Measurements from ENCODE around the gene KRTAP19-8. TPM values are rescaled to one million over a fixed set of nuclear protein-coding genes. Genes with fewer than 3 reads are reported as not detected.
A peak's percentile ranks its signal among the peaks of the same experiment; 100 is the strongest.

The KRTAP19-8 gene
- total and polyA plus RNA-seq, 10 of the 15 experiments (the other 5 are each of a cell fraction or from before 2014, with no cell fraction given), result not detected

- H3K4me2 ChIP-seq (ENCODE audit: control insufficient read depth, insufficient read depth), result peak overlapping the region; percentile 44
- no TSS peak for BruUV-seq (replicated peaks)
- H3K27ac ChIP-seq (ENCODE audit: control insufficient read depth, insufficient read depth), result peak overlapping the region; percentile 24; the same call in 1 of the 2 replicates
- RAD21 ChIA-PET (ENCODE audit: unreplicated experiment), result interaction anchor here (0.5 kb wide), 1 partner anchor 45 kb away, joined by 3 read pairs; no protein-coding TSS in a partner anchor
- H3K27me3 ChIP-seq (replicated peaks in 1 of 2; ENCODE audit: control insufficient read depth in 2 of 2, insufficient read depth in 2 of 2, low read length in 1 of 2), result no peaks in the 10 kb centered on the region
- POLR2A ChIA-PET, result no interaction called here
- DNase-seq (ENCODE audit: low read depth, low spot score) (no peak), ATAC-seq (peak; percentile 69), FAIRE-seq (no peak)
- peak overlapping the region; percentile 16; the same call in 1 of the 2 replicates for H3K9ac ChIP-seq (ENCODE audit: control insufficient read depth, insufficient read depth, low read length)
- peaks cover 3% of the 10 kb centered on the region; the same call in 2 of the 3 replicates for H3K9me3 ChIP-seq (replicated peaks; ENCODE audit: control insufficient read depth, insufficient read depth, low read length)
- WGBS (ENCODE audit: insufficient coverage, insufficient replicate concordance, low lambda C conversion rate, missing lambda C conversion rate), result 21% methylated on average over 11 of the region's 11 CpGs
- no peak overlapping the region for H3K4me3 ChIP-seq
- H3K79me2 ChIP-seq (ENCODE audit: control insufficient read depth, insufficient read depth, low read length), result no peaks in the 10 kb centered on the region
- peak overlapping the region; percentile 37; the same call in 1 of the 2 replicates for H2AFZ ChIP-seq (ENCODE audit: control insufficient read depth, low read depth, low read length)
- TF ChIP-seq KDM1A (IDR thresholded peaks at IDR 0.05; ENCODE audit: borderline replicate concordance) (no peak), ZNF274 (IDR thresholded peaks at IDR 0.05; ENCODE audit: insufficient read depth, insufficient read length) (no peak), BCL3 (IDR thresholded peaks at IDR 0.05; ENCODE audit: borderline replicate concordance, insufficient read depth, low read depth, low read length, poor library complexity, severe bottlenecking) (no peak), CBX3 (IDR thresholded peaks at IDR 0.05; ENCODE audit: borderline replicate concordance, low read depth) (no peak), PBX3 (IDR thresholded peaks at IDR 0.05; ENCODE audit: insufficient replicate concordance, low read depth, low read length) (no peak)
- TF ChIP-seq, protein P1, sequence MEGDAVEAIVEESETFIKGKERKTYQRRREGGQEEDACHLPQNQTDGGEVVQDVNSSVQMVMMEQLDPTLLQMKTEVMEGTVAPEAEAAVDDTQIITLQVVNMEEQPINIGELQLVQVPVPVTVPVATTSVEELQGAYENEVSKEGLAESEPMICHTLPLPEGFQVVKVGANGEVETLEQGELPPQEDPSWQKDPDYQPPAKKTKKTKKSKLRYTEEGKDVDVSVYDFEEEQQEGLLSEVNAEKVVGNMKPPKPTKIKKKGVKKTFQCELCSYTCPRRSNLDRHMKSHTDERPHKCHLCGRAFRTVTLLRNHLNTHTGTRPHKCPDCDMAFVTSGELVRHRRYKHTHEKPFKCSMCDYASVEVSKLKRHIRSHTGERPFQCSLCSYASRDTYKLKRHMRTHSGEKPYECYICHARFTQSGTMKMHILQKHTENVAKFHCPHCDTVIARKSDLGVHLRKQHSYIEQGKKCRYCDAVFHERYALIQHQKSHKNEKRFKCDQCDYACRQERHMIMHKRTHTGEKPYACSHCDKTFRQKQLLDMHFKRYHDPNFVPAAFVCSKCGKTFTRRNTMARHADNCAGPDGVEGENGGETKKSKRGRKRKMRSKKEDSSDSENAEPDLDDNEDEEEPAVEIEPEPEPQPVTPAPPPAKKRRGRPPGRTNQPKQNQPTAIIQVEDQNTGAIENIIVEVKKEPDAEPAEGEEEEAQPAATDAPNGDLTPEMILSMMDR (IDR thresholded peaks at IDR 0.05 in 2 of 3, conservative IDR thresholded peaks at IDR 0.05 in 1 of 3; ENCODE audit: control insufficient read depth in 2 of 3, extremely low read depth in 1 of 3, insufficient read depth in 1 of 3, low read depth in 3 of 3, low read length in 3 of 3), result peak in 2 of 3 experiments; percentile 7 to 11; a peak in 1 of 6 replicates
- H3K36me3 ChIP-seq (ENCODE audit: control insufficient read depth in 2 of 2, insufficient read depth in 2 of 2, low read length in 1 of 2), result no peaks in the 10 kb centered on the region
- peaks cover 9% of the 10 kb centered on the region for H3K4me1 ChIP-seq (ENCODE audit: control insufficient read depth, insufficient read depth, low read length)
- intact Hi-C loops (cut with micrococcal nuclease; ENCODE audit: unreplicated experiment), result no loop called here
- H4K20me1 ChIP-seq (ENCODE audit: control insufficient read depth, insufficient read depth), result no peaks in the 10 kb centered on the region
- in situ Hi-C loops (cut with MboI), result no loop called here
- SMC1A ChIA-PET (ENCODE audit: uncharacterized antibody, unreplicated experiment), result interaction anchor here (1.6 kb wide), 1 partner anchor 11 kb away, joined by 5 read pairs; no protein-coding TSS in a partner anchor
- CTCF ChIA-PET, result interaction anchor here (0.6 to 1.5 kb wide), 2 partner anchors 24 to 45 kb away, joined by 3 read pairs; no protein-coding TSS in a partner anchor
Measured at GRCh38 chr21:31041295-31042079, 3.2 kb upstream of the KRTAP19-8 start.
